Skin of body (tissue), 2 donors: Measurements from ENCODE around the gene ERCC6L2. TPM values are rescaled to one million over a fixed set of nuclear protein-coding genes. Genes with fewer than 3 reads are reported as not detected.

ENCODE experiments used
- DNase-seq: peaks from one replicate; lab custom pipeline; 2025; lab: John Stamatoyannopoulos, UW
- total RNA-seq: library from RNA; depleted of rRNA; stranded (reverse); fragments of >200 nt; gene quantifications from one replicate; pipeline ENCODE4 v1.2.3, GENCODE V29; 2014

Gene ERCC6L2
- total RNA-seq, 1 donor from 2014 or later: 91.1 TPM

- no peak for DNase-seq
These were observed 37.3 kb downstream of the ERCC6L2 start for GRCh38 chr9:95912773-95913172.

- no peak for DNase-seq
These were observed 44.5 kb downstream of the ERCC6L2 start for GRCh38 chr9:95920017-95920416.

- no peak for DNase-seq
These were observed 48.3 kb downstream of the ERCC6L2 start for GRCh38 chr9:95923794-95924193.

GRCh38 chr9:95924987-95925386 is 49.5 kb downstream of the ERCC6L2 start:
- DNase-seq: no peak

- DNase-seq: peak; percentile 9
These were observed 51.9 kb downstream of the ERCC6L2 start for GRCh38 chr9:95927271-95928004.

- DNase-seq: no peak
These were observed 54.8 kb downstream of the ERCC6L2 start for GRCh38 chr9:95930277-95930676.

- peak; percentile 18 for DNase-seq
These were observed 60.5 kb downstream of the ERCC6L2 start for GRCh38 chr9:95935861-95936578.

- DNase-seq: no peak
These were observed 61.1 kb downstream of the ERCC6L2 start for GRCh38 chr9:95936579-95937075.

GRCh38 chr9:95937131-95937530 is 61.6 kb downstream of the ERCC6L2 start:
- no peak for DNase-seq

GRCh38 chr9:95938724-95939123 is 63.2 kb downstream of the ERCC6L2 start:
- no peak for DNase-seq

- no peak for DNase-seq
These were observed 64.0 kb downstream of the ERCC6L2 start for GRCh38 chr9:95939472-95939871.

- DNase-seq: no peak
These were observed 64.8 kb downstream of the ERCC6L2 start for GRCh38 chr9:95940265-95940664.

GRCh38 chr9:95942016-95942415 is 66.5 kb downstream of the ERCC6L2 start:
- DNase-seq: no peak

GRCh38 chr9:95947118-95947517 is 71.6 kb downstream of the ERCC6L2 start:
- DNase-seq: no peak

GRCh38 chr9:95952471-95952870 is 77.0 kb downstream of the ERCC6L2 start:
- no peak for DNase-seq

GRCh38 chr9:95953986-95954385 is 78.5 kb downstream of the ERCC6L2 start:
- no peak for DNase-seq

- DNase-seq: no peak
These were observed 79.4 kb downstream of the ERCC6L2 start for GRCh38 chr9:95954940-95955339.

- no peak for DNase-seq
These were observed 87.4 kb downstream of the ERCC6L2 start for GRCh38 chr9:95962936-95963335.

GRCh38 chr9:95963659-95964058 is 88.2 kb downstream of the ERCC6L2 start:
- DNase-seq: no peak

GRCh38 chr9:95966306-95966705 is 90.8 kb downstream of the ERCC6L2 start:
- DNase-seq: peak; percentile 88

- DNase-seq: no peak
These were observed 94.8 kb downstream of the ERCC6L2 start for GRCh38 chr9:95970317-95970716.

GRCh38 chr9:95971815-95972214 is 96.3 kb downstream of the ERCC6L2 start:
- no peak for DNase-seq

GRCh38 chr9:95974389-95974788 is 98.9 kb downstream of the ERCC6L2 start:
- no peak for DNase-seq
